H1 (cell line): ENCODE data around the gene LRRC56.

ENCODE experiments used
- ASH2L ChIP-seq: fragments of 200-600, 300-600 bp; sonication (generic); IDR thresholded peaks from one replicate; pipeline ENCODE4 v1.7.1; 2017; ENCODE audit warnings: low read length
- BRCA1 ChIP-seq: IDR thresholded peaks from 2 replicates; pipeline ENCODE4 v1.6.1; 2012; ENCODE audit warnings: low read depth, low read length, improper control_type of control experiment
- GTF2F1 ChIP-seq: IDR thresholded peaks from 2 replicates; pipeline ENCODE4 v1.6.1; 2012; ENCODE audit warnings: low read depth, low read length, improper control_type of control experiment, borderline replicate concordance
- POLR2A ChIP-seq, 2 experiments: IDR thresholded peaks; 1 replicate in 1 of 2; 2 replicates in 1 of 2; pipeline ENCODE4 v1.6.1; 2011; ENCODE audit warnings: low read depth in 2 of 2, low read length in 2 of 2, mild to moderate bottlenecking in 2 of 2; ENCODE audit errors: control extremely low read depth in 1 of 2
- POLR2AphosphoS5 ChIP-seq: IDR thresholded peaks from 2 replicates; pipeline ENCODE4 v1.6.1; 2011; ENCODE audit warnings: low read depth, low read length
- RAD21 ChIP-seq, 2 experiments: IDR thresholded peaks in 1 of 2; conservative IDR thresholded peaks in 1 of 2; 2 replicates each; pipeline ENCODE4 v1.6.1; 2011; ENCODE audit warnings: low read depth in 2 of 2, low read length in 2 of 2, improper control_type of control experiment in 1 of 2, inconsistent platforms in 1 of 2, mild to moderate bottlenecking in 1 of 2, moderate library complexity in 1 of 2
- SP4 ChIP-seq: IDR thresholded peaks from 2 replicates; pipeline ENCODE4 v1.6.1; 2012; ENCODE audit warnings: low read length, inconsistent platforms
- TF ChIP-seq, protein P1 (sequence below), 3 experiments: IDR thresholded peaks; 1 replicate in 2 of 3; 2 replicates in 1 of 3; pipeline versions ENCODE4 v1.5.1 to v1.6.1; 2011; ENCODE audit warnings: low read length in 3 of 3, mild to moderate bottlenecking in 3 of 3, inconsistent platforms in 2 of 3, low read depth in 1 of 3, moderate library complexity in 1 of 3; ENCODE audit not compliant: insufficient read depth in 1 of 3; ENCODE audit errors: control extremely low read depth in 1 of 3
- TF ChIP-seq, protein P2 (sequence below): IDR thresholded peaks from 2 replicates; pipeline ENCODE4 v1.6.1; 2012; ENCODE audit warnings: inconsistent platforms

DNA sequence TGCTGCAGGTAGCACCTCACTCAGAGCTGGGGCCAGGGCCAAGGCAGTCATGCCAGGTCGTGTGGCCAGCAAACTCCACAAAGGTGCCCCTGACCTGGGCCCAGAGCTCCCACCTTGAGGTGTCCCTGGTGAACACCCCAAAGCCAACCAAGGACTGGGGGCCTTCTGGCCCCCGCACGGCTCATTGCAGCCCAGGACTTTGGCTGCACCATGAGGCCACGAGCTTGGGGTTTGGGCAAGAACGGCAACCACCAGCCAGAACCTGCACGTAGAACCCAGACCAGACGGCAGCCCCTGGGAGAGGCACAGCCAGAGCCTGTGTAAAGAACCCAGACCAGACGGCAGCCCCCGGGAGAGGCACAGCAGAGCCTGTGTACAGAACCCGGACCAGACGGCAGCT, 7.8 kb downstream of the LRRC56 start:
- TF ChIP-seq, protein P1, sequence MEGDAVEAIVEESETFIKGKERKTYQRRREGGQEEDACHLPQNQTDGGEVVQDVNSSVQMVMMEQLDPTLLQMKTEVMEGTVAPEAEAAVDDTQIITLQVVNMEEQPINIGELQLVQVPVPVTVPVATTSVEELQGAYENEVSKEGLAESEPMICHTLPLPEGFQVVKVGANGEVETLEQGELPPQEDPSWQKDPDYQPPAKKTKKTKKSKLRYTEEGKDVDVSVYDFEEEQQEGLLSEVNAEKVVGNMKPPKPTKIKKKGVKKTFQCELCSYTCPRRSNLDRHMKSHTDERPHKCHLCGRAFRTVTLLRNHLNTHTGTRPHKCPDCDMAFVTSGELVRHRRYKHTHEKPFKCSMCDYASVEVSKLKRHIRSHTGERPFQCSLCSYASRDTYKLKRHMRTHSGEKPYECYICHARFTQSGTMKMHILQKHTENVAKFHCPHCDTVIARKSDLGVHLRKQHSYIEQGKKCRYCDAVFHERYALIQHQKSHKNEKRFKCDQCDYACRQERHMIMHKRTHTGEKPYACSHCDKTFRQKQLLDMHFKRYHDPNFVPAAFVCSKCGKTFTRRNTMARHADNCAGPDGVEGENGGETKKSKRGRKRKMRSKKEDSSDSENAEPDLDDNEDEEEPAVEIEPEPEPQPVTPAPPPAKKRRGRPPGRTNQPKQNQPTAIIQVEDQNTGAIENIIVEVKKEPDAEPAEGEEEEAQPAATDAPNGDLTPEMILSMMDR (IDR thresholded peaks at IDR 0.05; ENCODE audit: control extremely low read depth in 1 of 3, insufficient read depth in 1 of 3, low read depth in 1 of 3, low read length in 3 of 3) = no peak
- TF ChIP-seq BRCA1 (no peak), POLR2A (IDR thresholded peaks at IDR 0.05; ENCODE audit: control extremely low read depth in 1 of 2, low read depth in 2 of 2, low read length in 2 of 2) (no peak), SP4 (no peak), GTF2F1 (no peak), POLR2AphosphoS5 (no peak), ASH2L (no peak), RAD21 (IDR thresholded peaks at IDR 0.05 in 1 of 2, conservative IDR thresholded peaks at IDR 0.05 in 1 of 2; ENCODE audit: low read depth in 2 of 2, low read length in 2 of 2) (no peak)
- TF ChIP-seq, protein P2, sequence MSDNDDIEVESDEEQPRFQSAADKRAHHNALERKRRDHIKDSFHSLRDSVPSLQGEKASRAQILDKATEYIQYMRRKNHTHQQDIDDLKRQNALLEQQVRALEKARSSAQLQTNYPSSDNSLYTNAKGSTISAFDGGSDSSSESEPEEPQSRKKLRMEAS = no peak
